T47D (cell line): ENCODE results near the gene CHRDL1.

Experiments
- DNase-seq, 2 experiments: peaks; one replicate each; pipeline versions ENCODE4 v3.0.0 to v3.0.0-alpha.2; 2011 to 2012; ENCODE audit warnings: low read depth in 1 of 2, low spot score in 1 of 2
- JUND ChIP-seq: IDR thresholded peaks from 2 replicates; pipeline ENCODE4 v1.6.1; 2012; ENCODE audit warnings: low read depth
- in situ Hi-C: cut with HindIII; loops from 2 replicates; pipeline ENCODE4 v1.10.0; 2016; ENCODE audit warnings: low sequenced_read_pairs, low pct_unique_long_range_greater_than_20kb

Gene CHRDL1

GRCh38 chrX:110732266-110732665 lies 63.4 kb downstream of the CHRDL1 start:
- no peak for TF ChIP-seq JUND
- in situ Hi-C loops = no loop called here
- DNase-seq = no peak

GRCh38 chrX:110723844-110724243 lies 71.8 kb downstream of the CHRDL1 start:
- in situ Hi-C loops = no loop called here
- no peak for DNase-seq
- no peak for TF ChIP-seq JUND

- DNase-seq = no peak
- in situ Hi-C loops = no loop called here
- no peak for TF ChIP-seq JUND
Measured at GRCh38 chrX:110722135-110722534, 73.5 kb downstream of the CHRDL1 start.

GRCh38 chrX:110713666-110714065 lies 82.0 kb downstream of the CHRDL1 start:
- DNase-seq = no peak
- in situ Hi-C loops = no loop called here

GRCh38 chrX:110706446-110706845 lies 89.2 kb downstream of the CHRDL1 start:
- DNase-seq = no peak
- TF ChIP-seq JUND = no peak
- in situ Hi-C loops = no loop called here

More at GRCh38 chrX:110713666-110714065, 82.0 kb downstream of the CHRDL1 start:
- no peak for TF ChIP-seq JUND

- TF ChIP-seq JUND = no peak
- in situ Hi-C loops = no loop called here
- DNase-seq = no peak
Measured at GRCh38 chrX:110703641-110704040, 92.0 kb downstream of the CHRDL1 start.

GRCh38 chrX:110699109-110699508 lies 96.5 kb downstream of the CHRDL1 start:
- TF ChIP-seq JUND = no peak
- DNase-seq = no peak
- in situ Hi-C loops = no loop called here

GRCh38 chrX:110698696-110699095 lies 96.9 kb downstream of the CHRDL1 start:
- no peak for DNase-seq
- TF ChIP-seq JUND = no peak
- in situ Hi-C loops = no loop called here

- TF ChIP-seq JUND = no peak
- no peak for DNase-seq
- in situ Hi-C loops = no loop called here
Measured at GRCh38 chrX:110692866-110693265, 102.8 kb downstream of the CHRDL1 start.

GRCh38 chrX:110691446-110691845 lies 104.2 kb downstream of the CHRDL1 start:
- no peak for TF ChIP-seq JUND
- in situ Hi-C loops = no loop called here

GRCh38 chrX:110684653-110685052 lies 111.0 kb downstream of the CHRDL1 start:
- in situ Hi-C loops = no loop called here
- no peak for DNase-seq
- no peak for TF ChIP-seq JUND

More at GRCh38 chrX:110691446-110691845, 104.2 kb downstream of the CHRDL1 start:
- no peak for DNase-seq

- in situ Hi-C loops = no loop called here
- TF ChIP-seq JUND = no peak
- DNase-seq = no peak
Measured at GRCh38 chrX:110683925-110684324, 111.7 kb downstream of the CHRDL1 start.

GRCh38 chrX:110678591-110678990 lies 117.0 kb downstream of the CHRDL1 start:
- in situ Hi-C loops = no loop called here
- no peak for TF ChIP-seq JUND
- peak in 1 of 2 experiments; percentile 3 for DNase-seq

- in situ Hi-C loops = no loop called here
- no peak for TF ChIP-seq JUND
- no peak for DNase-seq
Measured at GRCh38 chrX:110675886-110676285, 119.7 kb downstream of the CHRDL1 start.
